ENCODE measurements around the gene TIMM50. TPM values are rescaled to one million over a fixed set of nuclear protein-coding genes. Genes with fewer than 3 reads are reported as not detected.

The TIMM50 gene
- total RNA-seq, 1 donor from 2014 or later: 82.2 TPM

- Mint-ChIP-seq H3K4me3 (peak overlapping the region; percentile 96), H3K36me3 (peaks cover 4% of the 10 kb centered on the region), H3K9me3 (no peaks in the 10 kb centered on the region), H3K4me1 (ENCODE audit: unreplicated experiment) (peaks cover 6% of the 10 kb centered on the region), H3K27ac (peak overlapping the region; percentile 73), H3K27me3 (no peaks in the 10 kb centered on the region)
- TF ChIP-seq CTCF (conservative IDR thresholded peaks at IDR 0.05): no peak
- no peak for DNase-seq (ENCODE audit: extremely low spot score, unreplicated experiment)
Observed at GRCh38 chr19:39531834-39532232, 51.2 kb downstream of the TIMM50 start.

- no peaks in the 10 kb centered on the region for H3K27me3 Mint-ChIP-seq
- peak within 1 kb of the TSS; percentile 73 for H3K27ac Mint-ChIP-seq
- peaks cover 4% of the 10 kb centered on the region for H3K36me3 Mint-ChIP-seq
- peaks cover 7% of the 10 kb centered on the region for H3K4me1 Mint-ChIP-seq (ENCODE audit: unreplicated experiment)
- DNase-seq (ENCODE audit: extremely low spot score, unreplicated experiment): peak; percentile 98
- H3K4me3 Mint-ChIP-seq: peak within 1 kb of the TSS; percentile 96
- peak; percentile 90 for TF ChIP-seq CTCF (conservative IDR thresholded peaks at IDR 0.05)
- no peaks in the 10 kb centered on the region for H3K9me3 Mint-ChIP-seq
Observed at GRCh38 chr19:39532233-39533002, 51.8 kb downstream of the TIMM50 start, which contains the start of gene EID2B. Gene EID2B, minus strand, starts transcription at chr19:39532852. Its CDS starts 50 bp downstream, at chr19:39532802.

- Mint-ChIP-seq H3K27me3 (no peaks in the 10 kb centered on the region), H3K9me3 (no peaks in the 10 kb centered on the region), H3K36me3 (peaks cover 4% of the 10 kb centered on the region), H3K4me1 (ENCODE audit: unreplicated experiment) (peaks cover 8% of the 10 kb centered on the region), H3K27ac (peak overlapping the region; percentile 68), H3K4me3 (peak overlapping the region; percentile 96)
- DNase-seq (ENCODE audit: extremely low spot score, unreplicated experiment): no peak
- no peak for TF ChIP-seq CTCF (conservative IDR thresholded peaks at IDR 0.05)
Observed at GRCh38 chr19:39533003-39533512, 52.4 kb downstream of the TIMM50 start.

- no peaks in the 10 kb centered on the region for H3K27me3 Mint-ChIP-seq
- no peak overlapping the region for H3K4me3 Mint-ChIP-seq
- no peak for DNase-seq (ENCODE audit: extremely low spot score, unreplicated experiment)
Observed at GRCh38 chr19:39533791-39534190, 53.2 kb downstream of the TIMM50 start.

GRCh38 chr19:39539165-39539517 lies 58.5 kb downstream of the TIMM50 start:
- Mint-ChIP-seq H3K4me3 (peak overlapping the region; percentile 91), H3K4me1 (ENCODE audit: unreplicated experiment) (peaks cover 32% of the 10 kb centered on the region), H3K9me3 (no peaks in the 10 kb centered on the region), H3K36me3 (no peaks in the 10 kb centered on the region), H3K27me3 (peaks cover 6% of the 10 kb centered on the region), H3K27ac (peak overlapping the region; percentile 92)
- DNase-seq (ENCODE audit: extremely low spot score, unreplicated experiment): no peak
- TF ChIP-seq CTCF (conservative IDR thresholded peaks at IDR 0.05): no peak

More at GRCh38 chr19:39533791-39534190, 53.2 kb downstream of the TIMM50 start:
- Mint-ChIP-seq H3K36me3 (no peaks in the 10 kb centered on the region), H3K27ac (no peak overlapping the region), H3K9me3 (no peaks in the 10 kb centered on the region), H3K4me1 (ENCODE audit: unreplicated experiment) (peaks cover 14% of the 10 kb centered on the region)
- TF ChIP-seq CTCF (conservative IDR thresholded peaks at IDR 0.05): no peak

All from type B pancreatic cell (in vitro differentiated cells).